ENCODE results near the gene CDHR5.

CDHR5 gene

DNA sequence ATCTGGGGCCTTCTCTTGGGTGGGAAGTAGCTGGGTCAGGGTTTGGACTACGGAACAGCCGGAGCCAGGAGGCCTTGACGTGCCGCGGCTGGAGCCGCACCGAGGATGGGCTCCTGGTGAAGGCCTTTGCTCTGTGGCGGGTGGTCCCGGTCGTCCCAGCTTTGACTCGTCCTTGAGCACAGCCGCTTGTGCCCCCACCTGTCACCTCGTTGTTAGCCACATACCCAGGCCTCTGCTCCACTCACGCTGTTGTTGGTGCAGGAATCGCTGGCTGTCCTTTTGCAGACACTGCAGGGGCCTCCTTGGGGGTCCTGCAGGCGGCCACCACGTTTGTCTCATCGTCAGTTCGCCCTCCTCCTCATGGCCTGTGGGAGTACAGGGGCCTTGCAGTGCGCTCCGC lies 31.4 kb downstream of the CDHR5 start:
- TF ChIP-seq, protein P1, sequence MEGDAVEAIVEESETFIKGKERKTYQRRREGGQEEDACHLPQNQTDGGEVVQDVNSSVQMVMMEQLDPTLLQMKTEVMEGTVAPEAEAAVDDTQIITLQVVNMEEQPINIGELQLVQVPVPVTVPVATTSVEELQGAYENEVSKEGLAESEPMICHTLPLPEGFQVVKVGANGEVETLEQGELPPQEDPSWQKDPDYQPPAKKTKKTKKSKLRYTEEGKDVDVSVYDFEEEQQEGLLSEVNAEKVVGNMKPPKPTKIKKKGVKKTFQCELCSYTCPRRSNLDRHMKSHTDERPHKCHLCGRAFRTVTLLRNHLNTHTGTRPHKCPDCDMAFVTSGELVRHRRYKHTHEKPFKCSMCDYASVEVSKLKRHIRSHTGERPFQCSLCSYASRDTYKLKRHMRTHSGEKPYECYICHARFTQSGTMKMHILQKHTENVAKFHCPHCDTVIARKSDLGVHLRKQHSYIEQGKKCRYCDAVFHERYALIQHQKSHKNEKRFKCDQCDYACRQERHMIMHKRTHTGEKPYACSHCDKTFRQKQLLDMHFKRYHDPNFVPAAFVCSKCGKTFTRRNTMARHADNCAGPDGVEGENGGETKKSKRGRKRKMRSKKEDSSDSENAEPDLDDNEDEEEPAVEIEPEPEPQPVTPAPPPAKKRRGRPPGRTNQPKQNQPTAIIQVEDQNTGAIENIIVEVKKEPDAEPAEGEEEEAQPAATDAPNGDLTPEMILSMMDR (IDR thresholded peaks at IDR 0.05; ENCODE audit: insufficient read depth, low read depth, low read length, missing control alignments) = no peak
- DNase-seq (ENCODE audit: low read depth) = no peak
- H3K4me3 ChIP-seq (ENCODE audit: low read depth, low read length) = no peak overlapping the region

DNA sequence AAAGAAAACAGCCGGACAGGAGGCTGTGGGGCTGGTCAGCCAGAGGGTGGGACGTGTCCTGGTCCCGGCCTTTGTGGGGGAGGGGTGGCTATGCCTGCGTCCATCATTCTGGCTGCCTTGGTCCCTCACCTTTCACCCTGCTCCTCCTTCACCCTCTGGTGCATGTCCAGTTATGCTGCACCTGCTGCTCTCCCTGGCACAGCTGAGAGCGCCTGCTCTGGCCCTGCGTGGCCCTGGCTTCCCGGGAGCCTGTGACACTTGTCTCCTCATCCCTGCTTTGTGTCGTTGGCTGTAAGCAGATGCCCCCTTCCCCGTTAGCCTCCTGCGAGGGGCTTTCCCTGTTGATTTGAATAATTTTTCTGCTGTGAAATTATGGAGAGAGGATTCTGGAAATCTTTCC lies 31.8 kb downstream of the CDHR5 start:
- TF ChIP-seq, protein P1 (IDR thresholded peaks at IDR 0.05; ENCODE audit: insufficient read depth, low read depth, low read length, missing control alignments) = no peak
- no peak overlapping the region for H3K4me3 ChIP-seq (ENCODE audit: low read depth, low read length)
- no peak for DNase-seq (ENCODE audit: low read depth)

- TF ChIP-seq, protein P1 (IDR thresholded peaks at IDR 0.05; ENCODE audit: insufficient read depth, low read depth, low read length, missing control alignments) = no peak
- DNase-seq (ENCODE audit: low read depth) = no peak
- no peak overlapping the region for H3K4me3 ChIP-seq (ENCODE audit: low read depth, low read length)
Observed at GRCh38 chr11:592501-592900, 32.3 kb downstream of the CDHR5 start.

- TF ChIP-seq, protein P1 (IDR thresholded peaks at IDR 0.05; ENCODE audit: insufficient read depth, low read depth, low read length, missing control alignments) = no peak
- no peak overlapping the region for H3K4me3 ChIP-seq (ENCODE audit: low read depth, low read length)
- DNase-seq (ENCODE audit: low read depth) = no peak
Observed at GRCh38 chr11:590997-591396, 33.8 kb downstream of the CDHR5 start.

DNA sequence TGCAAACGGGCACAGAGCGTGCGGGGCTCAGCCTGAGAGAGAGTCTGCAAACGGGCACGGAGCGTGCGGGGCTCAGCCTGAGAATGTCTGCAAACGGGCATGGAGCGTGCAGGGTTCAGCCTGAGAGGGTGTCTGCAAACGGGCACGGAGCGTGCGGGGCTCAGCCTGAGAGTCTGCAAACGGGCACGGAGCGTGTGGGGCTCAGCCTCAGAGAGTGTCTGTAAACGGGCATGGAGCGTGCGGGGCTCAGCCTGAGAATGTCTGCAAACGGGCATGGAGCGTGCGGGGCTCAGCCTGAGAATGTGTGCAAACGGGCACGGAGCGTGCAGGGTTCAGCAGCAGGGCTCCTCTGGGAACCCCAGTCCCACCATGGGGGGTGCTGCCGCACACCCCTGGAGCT lies 35.0 kb downstream of the CDHR5 start:
- H3K4me3 ChIP-seq (ENCODE audit: low read depth, low read length) = no peak overlapping the region
- TF ChIP-seq, protein P1 (IDR thresholded peaks at IDR 0.05; ENCODE audit: insufficient read depth, low read depth, low read length, missing control alignments) = no peak
- no peak for DNase-seq (ENCODE audit: low read depth)

DNA sequence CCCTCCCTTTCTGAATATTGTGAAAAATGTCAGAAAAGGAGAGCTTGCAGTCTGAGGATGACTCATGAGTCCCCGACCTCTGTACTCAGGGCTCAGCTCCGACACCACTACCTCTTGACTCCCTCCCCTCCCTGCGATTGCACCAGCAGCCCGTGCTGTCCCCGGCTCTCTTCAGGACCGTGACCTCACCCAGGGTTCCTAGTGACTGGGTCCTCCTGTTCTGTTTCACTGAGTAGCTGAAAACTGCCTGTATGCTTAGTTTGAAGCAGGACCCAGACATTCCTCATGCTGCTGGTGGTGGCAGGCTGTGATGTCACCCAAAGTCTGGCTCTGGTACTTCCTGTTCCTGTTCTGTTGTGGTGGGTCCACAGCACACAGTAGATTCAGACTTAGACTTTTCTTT lies 36.8 kb downstream of the CDHR5 start:
- no peak for DNase-seq (ENCODE audit: low read depth)
- TF ChIP-seq, protein P1 (IDR thresholded peaks at IDR 0.05; ENCODE audit: insufficient read depth, low read depth, low read length, missing control alignments) = no peak
- no peak overlapping the region for H3K4me3 ChIP-seq (ENCODE audit: low read depth, low read length)

GRCh38 chr11:587546-587945 lies 37.2 kb downstream of the CDHR5 start:
- no peak overlapping the region for H3K4me3 ChIP-seq (ENCODE audit: low read depth, low read length)
- no peak for DNase-seq (ENCODE audit: low read depth)
- TF ChIP-seq, protein P1 (IDR thresholded peaks at IDR 0.05; ENCODE audit: insufficient read depth, low read depth, low read length, missing control alignments) = no peak

All from GM12865 (cell line).